GM12878 (cell line): Measurements from ENCODE around the gene FCHSD2. TPM values are rescaled to one million over a fixed set of nuclear protein-coding genes. Genes with fewer than 3 reads are reported as not detected.

ENCODE experiments used
- ATAC-seq: fragments of 200-7000 bp; cut with Tn5 transposase; 3 replicates; pipeline ENCODE4 v1.9.1; 2020; ENCODE audit warnings: mild to moderate bottlenecking, moderate library complexity
- BruUV-seq: library from RNA; stranded (reverse); fragments of 400-500 nt; replicated peaks from 2 replicates; lab custom pipeline; 2021; lab: Mats Ljungman, UMichigan
- CTCF ChIA-PET: fragments of 300-600 bp; sonication (Branson Sonifier 250); formaldehyde crosslinking; extraction: SDS; loops from one replicate; lab custom pipeline; 2021; ENCODE audit warnings: inconsistent platforms; lab: Yijun Ruan, JAX
- POLR2A ChIA-PET: fragments of 350-600 bp; formaldehyde crosslinking; extraction: SDS; loops from one replicate; lab custom pipeline; 2021; ENCODE audit warnings: inconsistent platforms; lab: Charles Lee
- RAD21 ChIA-PET: fragments of 300-600 bp; sonication (Branson Sonifier 250); formaldehyde crosslinking; loops from one replicate; lab custom pipeline; 2023; ENCODE audit warnings: antibody characterized with exemption; ENCODE audit not compliant: unreplicated experiment; lab: Charles Lee
- SMC1A ChIA-PET: fragments of 300-600 bp; sonication (Branson Sonifier 250); formaldehyde crosslinking; loops from one replicate; lab custom pipeline; 2023; ENCODE audit not compliant: unreplicated experiment, uncharacterized antibody; lab: Charles Lee
- DNase-seq: peaks from one replicate; pipeline ENCODE4 v3.0.0-alpha.2; 2011; ENCODE audit warnings: low read depth, low spot score
- FAIRE-seq: peaks from 3 replicates; lab custom pipeline; 2011; peaks lifted over from hg19 to GRCh38; lab: Jason Lieb, UNC
- H2AFZ ChIP-seq: 2 replicates; pipeline ENCODE4 v1.6.0; 2011; ENCODE audit warnings: low read depth, low read length, control low read depth; ENCODE audit not compliant: control insufficient read depth
- H3K27ac ChIP-seq: 2 replicates; pipeline ENCODE4 v1.5.1; 2011; ENCODE audit warnings: control low read depth; ENCODE audit not compliant: control insufficient read depth, insufficient read depth
- H3K27me3 ChIP-seq, 2 experiments: replicated peaks in 1 of 2; 2 replicates each; pipeline versions ENCODE4 v1.6.0 to v1.6.1; 2011; ENCODE audit warnings: low read length in 1 of 2; ENCODE audit not compliant: control insufficient read depth in 2 of 2, insufficient read depth in 2 of 2
- H3K36me3 ChIP-seq, 2 experiments: 2 replicates each; pipeline ENCODE4 v1.5.1; 2011; ENCODE audit warnings: low read length in 1 of 2; ENCODE audit not compliant: control insufficient read depth in 2 of 2, insufficient read depth in 2 of 2
- H3K4me1 ChIP-seq: 2 replicates; pipeline ENCODE4 v1.6.1; 2011; ENCODE audit warnings: mild to moderate bottlenecking, low read length, moderate library complexity, mixed read lengths; ENCODE audit not compliant: control insufficient read depth, insufficient read depth
- H3K4me2 ChIP-seq: 2 replicates; pipeline ENCODE4 v1.6.0; 2011; ENCODE audit warnings: control low read depth; ENCODE audit not compliant: control insufficient read depth, insufficient read depth
- H3K4me3 ChIP-seq: fragments of 200-600 bp; sonication (generic); 2 replicates; pipeline ENCODE4 v1.5.1; 2016
- H3K79me2 ChIP-seq: 2 replicates; pipeline ENCODE4 v1.6.0; 2011; ENCODE audit warnings: low read length; ENCODE audit not compliant: control insufficient read depth, insufficient read depth
- H3K9ac ChIP-seq: 2 replicates; pipeline ENCODE4 v1.8.0; 2011; ENCODE audit warnings: low read length, control low read depth, mixed read lengths; ENCODE audit not compliant: control insufficient read depth, insufficient read depth
- H3K9me3 ChIP-seq: replicated peaks from 3 replicates; pipeline ENCODE4 v1.5.1; 2011; ENCODE audit warnings: mild to moderate bottlenecking, low read length; ENCODE audit not compliant: control insufficient read depth, insufficient read depth
- H4K20me1 ChIP-seq: 2 replicates; pipeline ENCODE4 v1.6.0; 2011; ENCODE audit not compliant: control insufficient read depth, insufficient read depth
- EED ChIP-seq: sonication (generic); IDR thresholded peaks from 2 replicates; pipeline ENCODE4 v1.6.1; 2016; ENCODE audit warnings: antibody characterized with exemption, low read depth
- FOXK2 ChIP-seq: fragments of 450-650 bp; IDR thresholded peaks from 2 replicates; pipeline ENCODE4 v1.6.1; 2017; ENCODE audit warnings: mild to moderate bottlenecking, moderate library complexity
- FOXM1 ChIP-seq: IDR thresholded peaks from 2 replicates; pipeline ENCODE4 v1.6.1; 2012; ENCODE audit warnings: low read depth, mild to moderate bottlenecking, inconsistent platforms, low read length, moderate library complexity
- NR2C1 ChIP-seq: fragments of 450-650 bp; IDR thresholded peaks from 2 replicates; pipeline ENCODE4 v1.6.1; 2017; ENCODE audit warnings: antibody characterized with exemption, mild to moderate bottlenecking, moderate library complexity
- PAX5 ChIP-seq: IDR thresholded peaks from 2 replicates; pipeline ENCODE4 v1.6.1; 2011; ENCODE audit warnings: low read depth, low read length, borderline replicate concordance
- RCOR1 ChIP-seq: conservative IDR thresholded peaks from 2 replicates; pipeline ENCODE4 v1.6.1; 2012; ENCODE audit warnings: low read depth, low read length, improper control_type of control experiment
- RFX5 ChIP-seq: IDR thresholded peaks from 2 replicates; pipeline ENCODE4 v1.6.1; 2011; ENCODE audit warnings: low read depth, low read length, improper control_type of control experiment
- SUPT20H ChIP-seq: IDR thresholded peaks from 2 replicates; pipeline ENCODE4 v1.6.1; 2011; ENCODE audit warnings: low read depth, mild to moderate bottlenecking, low read length, moderate library complexity, borderline replicate concordance; ENCODE audit not compliant: control insufficient read depth
- ZNF24 ChIP-seq: fragments of 450-650 bp; IDR thresholded peaks from 2 replicates; pipeline ENCODE4 v1.6.1; 2017; ENCODE audit warnings: antibody characterized with exemption, mild to moderate bottlenecking
- ZNF622 ChIP-seq: fragments of 450-650 bp; IDR thresholded peaks from 2 replicates; pipeline ENCODE4 v1.6.1; 2017; ENCODE audit warnings: mild to moderate bottlenecking, inconsistent platforms
- WGBS: methylation state at CpG from one replicate; pipeline ENCODE4 v1.1.6; 2016; ENCODE audit warnings: low lambda C conversion rate; ENCODE audit not compliant: insufficient replicate concordance, insufficient coverage; ENCODE audit errors: missing lambda C conversion rate; 5-methylcytosine and 5-hydroxymethylcytosine counted together
- in situ Hi-C: fragments of 300-500 bp; cut with MboI; formaldehyde crosslinking; loops from 9 replicates; pipeline ENCODE4 v1.14.3; 2018; ENCODE audit warnings: mixed read lengths
- intact Hi-C: fragments of 100-400 bp; cut with micrococcal nuclease; formaldehyde crosslinking; loops from one replicate; pipeline ENCODE4 v1.14.2; 2022; ENCODE audit not compliant: unreplicated experiment
- polyA plus RNA-seq, 11 experiments: library from polyadenylated mRNA; depleted of rRNA in 4 of 11; unstranded in 6 of 11; stranded (reverse) in 5 of 11; fragments of >200 nt; fragmentation: Nextera tagmentation in 4 of 11; fragmentation: Illumina TruSeq in 1 of 11; extraction: Ambion mirVana in 4 of 11; extraction: Trizol in 1 of 11; gene quantifications; 1 replicate in 1 of 11; 2 replicates in 10 of 11; pipeline versions ENCODE4 v1.2.1 to v1.2.3, GENCODE V29; 2011 to 2016; ENCODE audit warnings: inconsistent platforms in 2 of 11, missing spikeins in 2 of 11, low read depth in 1 of 11
- total RNA-seq, 4 experiments: library from RNA; depleted of rRNA in 3 of 4; stranded (reverse); fragments of >200 nt in 3 of 4; fragmentation: Illumina TruSeq in 1 of 4; extraction: Trizol in 1 of 4; gene quantifications; 2 replicates each; pipeline versions ENCODE4 v1.2.1 to v1.2.3, GENCODE V29; 2013 to 2021

Gene FCHSD2
- total and polyA plus RNA-seq, 10 of the 15 experiments (the other 5 are each of a cell fraction or from before 2014, with no cell fraction given) = 13.2 to 89.8 (median 47.8) TPM

- Histone ChIP-seq H3K36me3 (peaks cover 3 to 30% of the 10 kb centered on the region in 2 experiments), H3K27me3 (no peaks in the 10 kb centered on the region), H3K4me2 (no peak overlapping the region), H3K9me3 (peaks cover 5% of the 10 kb centered on the region), H3K27ac (no peak overlapping the region), H3K4me3 (no peak overlapping the region), H4K20me1 (no peaks in the 10 kb centered on the region), H3K9ac (no peak overlapping the region), H2AFZ (no peak overlapping the region), H3K4me1 (no peaks in the 10 kb centered on the region), H3K79me2 (peaks cover 13% of the 10 kb centered on the region)
- SMC1A ChIA-PET = interaction anchor here (1.9 to 2.6 kb wide), 2 partner anchors 9 to 11 kb away, joined by 5 to 14 read pairs; no protein-coding TSS in a partner anchor
- POLR2A ChIA-PET = no interaction called here
- CTCF ChIA-PET = interaction anchor here (1.0 to 1.4 kb wide), 2 partner anchors 9 kb away, joined by 3 to 6 read pairs; no protein-coding TSS in a partner anchor
- BruUV-seq = no TSS peak
- no peak for ATAC-seq
- RAD21 ChIA-PET = no interaction called here
- TF ChIP-seq FOXK2 (no peak), RCOR1 (no peak), NR2C1 (no peak), EED (no peak), RFX5 (no peak), ZNF622 (no peak)
- WGBS = 47% methylated on average over 1 of the region's 1 CpG
- DNase-seq = no peak
- no peak for FAIRE-seq
- intact Hi-C loops (no loop called here), in situ Hi-C loops (no loop called here)
Observed at GRCh38 chr11:72989727-72990126, 152.4 kb downstream of the FCHSD2 start.

GRCh38 chr11:72988821-72989220, 153.3 kb downstream of the FCHSD2 start:
- no peak for TF ChIP-seq PAX5
- no peak for TF ChIP-seq SUPT20H
- TF ChIP-seq ZNF24 = no peak
- TF ChIP-seq FOXM1 = no peak
- TF ChIP-seq, all 136 proteins: peak for 0
- Histone ChIP-seq H3K27ac (no peak overlapping the region), H3K79me2 (peaks cover 6% of the 10 kb centered on the region), H3K9ac (no peak overlapping the region), H3K36me3 (peaks cover 2 to 22% of the 10 kb centered on the region in 2 experiments; a peak in 3 of 4 replicates), H2AFZ (no peak overlapping the region), H3K9me3 (peaks cover under 1% of the 10 kb centered on the region; the same call in 2 of the 3 replicates), H3K27me3 (no peaks in the 10 kb centered on the region), H3K4me1 (no peaks in the 10 kb centered on the region), H3K4me2 (no peak overlapping the region), H4K20me1 (no peaks in the 10 kb centered on the region), H3K4me3 (no peak overlapping the region)
- ATAC-seq (no peak), DNase-seq (no peak), FAIRE-seq (peak; percentile 23)
- ChIA-PET POLR2A (interaction anchor here (0.6 kb wide), 1 partner anchor 25 kb away, joined by 5 read pairs; no protein-coding TSS in a partner anchor), CTCF (no interaction called here), SMC1A (interaction anchor here (2.6 kb wide), 1 partner anchor 8 kb away, joined by 14 read pairs; no protein-coding TSS in a partner anchor), RAD21 (no interaction called here)
- BruUV-seq = no TSS peak
- intact Hi-C loops = no loop called here
- in situ Hi-C loops = no loop called here
- WGBS = 88% methylated on average over 3 of the region's 3 CpGs
